Measurements from ENCODE around the gene MAP3K9. TPM values are rescaled to one million over a fixed set of nuclear protein-coding genes. Genes with fewer than 3 reads are reported as not detected.

Gene MAP3K9
- total and polyA plus RNA-seq, 4 donors: 2.3 to 14.0 (median 4.3) TPM

Other genes starting within 250 kb of the MAP3K9 start
- gene MED6, start 208.9 kb downstream of the MAP3K9 start, total RNA-seq: 10 to 100 TPM; 27.0 to 61.9 TPM
- 10 to 100 TPM; 17.5 to 18.9 TPM for gene MED6, start 208.9 kb downstream of the MAP3K9 start, polyA plus RNA-seq
- 1 to 10 TPM; 6.8 to 7.5 TPM for gene TTC9, start 167.6 kb downstream of the MAP3K9 start, total RNA-seq
- gene TTC9, start 167.6 kb downstream of the MAP3K9 start, polyA plus RNA-seq: 1 to 10 TPM; 4.3 to 6.9 TPM
- 100 to 1,000 TPM in 1 of 2 donors, 10 to 100 TPM in 1; 55.9 to 103 TPM for gene PCNX1, start 97.9 kb upstream of the MAP3K9 start, total RNA-seq
- 10 to 100 TPM in 1 of 2 donors, 1 to 10 TPM in 1; 5.2 to 20.0 TPM for gene PCNX1, start 97.9 kb upstream of the MAP3K9 start, polyA plus RNA-seq

All from lung (tissue), 4 donors.